ENCODE results near the gene GSE1.

GSE1 gene

GRCh38 chr16:85665929-85666328 lies 52.8 kb downstream of the GSE1 start:
- Histone ChIP-seq H2BK15ac (ENCODE audit: low read depth, poor library complexity, severe bottlenecking) (no peak overlapping the region), H3K4me2 (ENCODE audit: low read length, poor library complexity, severe bottlenecking) (no peak overlapping the region), H4K8ac (ENCODE audit: low read length) (no peak overlapping the region), H3K18ac (ENCODE audit: low read depth in 1 of 2, low read length in 2 of 2) (no peak overlapping the region), H2BK12ac (ENCODE audit: low read length in 2 of 2) (no peak overlapping the region), H3K79me1 (replicated peaks; ENCODE audit: low read length, poor library complexity, severe bottlenecking) (peaks cover 10% of the 10 kb centered on the region), H3K27ac (ENCODE audit: low read length, poor library complexity, severe bottlenecking) (no peak overlapping the region), H3K14ac (ENCODE audit: low read length in 2 of 2) (no peak overlapping the region), H3K9ac (ENCODE audit: low read length) (no peak overlapping the region), H4K91ac (ENCODE audit: low read length) (no peak overlapping the region), H3K23ac (ENCODE audit: low read length in 2 of 2) (no peak overlapping the region), H2BK5ac (ENCODE audit: low read depth, low read length, poor library complexity, severe bottlenecking) (no peak overlapping the region), H2AK5ac (ENCODE audit: low read length, severe bottlenecking) (no peak overlapping the region), H3K4me3 (ENCODE audit: insufficient read depth in 1 of 2, low read depth in 1 of 2, low read length in 2 of 2) (no peak overlapping the region), H3K4ac (ENCODE audit: low read depth in 1 of 2, low read length in 2 of 2) (no peak overlapping the region), H3K4me1 (ENCODE audit: control insufficient read depth, insufficient read depth, low read depth, low read length) (peaks cover 4% of the 10 kb centered on the region), H2AFZ (ENCODE audit: low read depth, low read length) (no peak overlapping the region), H2BK120ac (ENCODE audit: low read depth, low read length) (no peak overlapping the region), H3K27me3 (ENCODE audit: control insufficient read depth in 1 of 2, insufficient read depth in 1 of 2, low read length in 2 of 2) (no peaks in the 10 kb centered on the region), H3K36me3 (ENCODE audit: control insufficient read depth in 1 of 2, insufficient read depth in 2 of 2, low read depth in 1 of 2, low read length in 2 of 2) (peaks cover 85 to 97% of the 10 kb centered on the region in 2 experiments), H3K9me3 (ENCODE audit: control insufficient read depth, low read length) (no peaks in the 10 kb centered on the region)
- DNase-seq = no peak
- 96% methylated on average over 13 of the region's 13 CpGs for WGBS

GRCh38 chr16:85667261-85667660 lies 54.1 kb downstream of the GSE1 start:
- H3K27me3 ChIP-seq (ENCODE audit: control insufficient read depth in 1 of 2, insufficient read depth in 1 of 2, low read length in 2 of 2) = no peaks in the 10 kb centered on the region
- no peak overlapping the region for H3K27ac ChIP-seq (ENCODE audit: low read length, poor library complexity, severe bottlenecking)
- H2BK12ac ChIP-seq (ENCODE audit: low read length in 2 of 2) = no peak overlapping the region
- no peak overlapping the region for H3K18ac ChIP-seq (ENCODE audit: low read depth in 1 of 2, low read length in 2 of 2)
- no peak overlapping the region for H2BK15ac ChIP-seq (ENCODE audit: low read depth, poor library complexity, severe bottlenecking)
- H3K4me3 ChIP-seq (ENCODE audit: insufficient read depth in 1 of 2, low read depth in 1 of 2, low read length in 2 of 2) = no peak overlapping the region
- no peak overlapping the region for H3K4ac ChIP-seq (ENCODE audit: low read depth in 1 of 2, low read length in 2 of 2)
- no peak overlapping the region for H4K8ac ChIP-seq (ENCODE audit: low read length)
- 96% methylated on average over 9 of the region's 9 CpGs for WGBS
- no peak overlapping the region for H4K91ac ChIP-seq (ENCODE audit: low read length)
- H2BK120ac ChIP-seq (ENCODE audit: low read depth, low read length) = no peak overlapping the region
- DNase-seq = no peak
- H3K79me1 ChIP-seq (replicated peaks; ENCODE audit: low read length, poor library complexity, severe bottlenecking) = peaks cover 10% of the 10 kb centered on the region
- peaks cover 82 to 98% of the 10 kb centered on the region in 2 experiments for H3K36me3 ChIP-seq (ENCODE audit: control insufficient read depth in 1 of 2, insufficient read depth in 2 of 2, low read depth in 1 of 2, low read length in 2 of 2)
- H3K9me3 ChIP-seq (ENCODE audit: control insufficient read depth, low read length) = no peaks in the 10 kb centered on the region
- H3K4me1 ChIP-seq (ENCODE audit: control insufficient read depth, insufficient read depth, low read depth, low read length) = peaks cover 4% of the 10 kb centered on the region
- H3K23ac ChIP-seq (ENCODE audit: low read length in 2 of 2) = no peak overlapping the region
- no peak overlapping the region for H2BK5ac ChIP-seq (ENCODE audit: low read depth, low read length, poor library complexity, severe bottlenecking)
- H3K4me2 ChIP-seq (ENCODE audit: low read length, poor library complexity, severe bottlenecking) = no peak overlapping the region
- no peak overlapping the region for H2AK5ac ChIP-seq (ENCODE audit: low read length, severe bottlenecking)
- no peak overlapping the region for H2AFZ ChIP-seq (ENCODE audit: low read depth, low read length)
- H3K14ac ChIP-seq (ENCODE audit: low read length in 2 of 2) = no peak overlapping the region
- H3K9ac ChIP-seq (ENCODE audit: low read length) = no peak overlapping the region

GRCh38 chr16:85667841-85668413 lies 54.8 kb downstream of the GSE1 start:
- Histone ChIP-seq H3K79me1 (replicated peaks; ENCODE audit: low read length, poor library complexity, severe bottlenecking) (peaks cover 6% of the 10 kb centered on the region), H2AFZ (ENCODE audit: low read depth, low read length) (no peak overlapping the region), H3K4me2 (ENCODE audit: low read length, poor library complexity, severe bottlenecking) (no peak overlapping the region), H2BK15ac (ENCODE audit: low read depth, poor library complexity, severe bottlenecking) (no peak overlapping the region), H3K27ac (ENCODE audit: low read length, poor library complexity, severe bottlenecking) (no peak overlapping the region), H2BK12ac (ENCODE audit: low read length in 2 of 2) (no peak overlapping the region), H3K4me1 (ENCODE audit: control insufficient read depth, insufficient read depth, low read depth, low read length) (peaks cover 4% of the 10 kb centered on the region), H3K23ac (ENCODE audit: low read length in 2 of 2) (no peak overlapping the region), H3K9me3 (ENCODE audit: control insufficient read depth, low read length) (no peaks in the 10 kb centered on the region), H3K36me3 (ENCODE audit: control insufficient read depth in 1 of 2, insufficient read depth in 2 of 2, low read depth in 1 of 2, low read length in 2 of 2) (peaks cover 80 to 98% of the 10 kb centered on the region in 2 experiments), H2BK120ac (ENCODE audit: low read depth, low read length) (no peak overlapping the region), H3K27me3 (ENCODE audit: control insufficient read depth in 1 of 2, insufficient read depth in 1 of 2, low read length in 2 of 2) (no peaks in the 10 kb centered on the region), H4K8ac (ENCODE audit: low read length) (no peak overlapping the region), H3K18ac (ENCODE audit: low read depth in 1 of 2, low read length in 2 of 2) (no peak overlapping the region), H3K4ac (ENCODE audit: low read depth in 1 of 2, low read length in 2 of 2) (no peak overlapping the region), H2AK5ac (ENCODE audit: low read length, severe bottlenecking) (no peak overlapping the region), H3K14ac (ENCODE audit: low read length in 2 of 2) (no peak overlapping the region), H3K9ac (ENCODE audit: low read length) (no peak overlapping the region), H2BK5ac (ENCODE audit: low read depth, low read length, poor library complexity, severe bottlenecking) (no peak overlapping the region), H4K91ac (ENCODE audit: low read length) (no peak overlapping the region), H3K4me3 (ENCODE audit: insufficient read depth in 1 of 2, low read depth in 1 of 2, low read length in 2 of 2) (no peak overlapping the region)
- WGBS = 96% methylated on average over 16 of the region's 16 CpGs
- no peak for DNase-seq

GRCh38 chr16:85668676-85669424 lies 55.7 kb downstream of the GSE1 start:
- Histone ChIP-seq H3K36me3 (ENCODE audit: control insufficient read depth in 1 of 2, insufficient read depth in 2 of 2, low read depth in 1 of 2, low read length in 2 of 2) (peaks cover 72 to 97% of the 10 kb centered on the region in 2 experiments), H2AK5ac (ENCODE audit: low read length, severe bottlenecking) (no peak overlapping the region), H2AFZ (ENCODE audit: low read depth, low read length) (no peak overlapping the region), H3K9me3 (ENCODE audit: control insufficient read depth, low read length) (no peaks in the 10 kb centered on the region), H4K91ac (ENCODE audit: low read length) (no peak overlapping the region), H3K4me3 (ENCODE audit: insufficient read depth in 1 of 2, low read depth in 1 of 2, low read length in 2 of 2) (no peak overlapping the region), H2BK5ac (ENCODE audit: low read depth, low read length, poor library complexity, severe bottlenecking) (no peak overlapping the region), H3K23ac (ENCODE audit: low read length in 2 of 2) (peak overlapping the region in 1 of 2 experiments; percentile 23), H4K8ac (ENCODE audit: low read length) (no peak overlapping the region), H3K27ac (ENCODE audit: low read length, poor library complexity, severe bottlenecking) (no peak overlapping the region), H3K27me3 (ENCODE audit: control insufficient read depth in 1 of 2, insufficient read depth in 1 of 2, low read length in 2 of 2) (no peaks in the 10 kb centered on the region), H3K9ac (ENCODE audit: low read length) (no peak overlapping the region), H2BK15ac (ENCODE audit: low read depth, poor library complexity, severe bottlenecking) (no peak overlapping the region), H3K4me1 (ENCODE audit: control insufficient read depth, insufficient read depth, low read depth, low read length) (peaks cover 4% of the 10 kb centered on the region), H2BK12ac (ENCODE audit: low read length in 2 of 2) (no peak overlapping the region), H3K4me2 (ENCODE audit: low read length, poor library complexity, severe bottlenecking) (no peak overlapping the region), H3K18ac (ENCODE audit: low read depth in 1 of 2, low read length in 2 of 2) (no peak overlapping the region), H3K14ac (ENCODE audit: low read length in 2 of 2) (no peak overlapping the region), H3K79me1 (replicated peaks; ENCODE audit: low read length, poor library complexity, severe bottlenecking) (peaks cover 6% of the 10 kb centered on the region), H2BK120ac (ENCODE audit: low read depth, low read length) (no peak overlapping the region), H3K4ac (ENCODE audit: low read depth in 1 of 2, low read length in 2 of 2) (no peak overlapping the region)
- DNase-seq = no peak
- 98% methylated on average over 10 of the region's 10 CpGs for WGBS

Measured in mesenchymal stem cell (in vitro differentiated cells and primary cell).